GM23338 (cell line): ENCODE data around the gene MICALL2. TPM values are rescaled to one million over a fixed set of nuclear protein-coding genes. Genes with fewer than 3 reads are reported as not detected.

Experiments
- ATAC-seq: fragments of 200-7000 bp; cut with Tn5 transposase; 3 replicates; pipeline ENCODE4 v1.9.1; 2020
- DNase-seq: peaks from one replicate; pipeline ENCODE4 v3.0.0-alpha.2; 2015; ENCODE audit warnings: low spot score
- H2AFZ ChIP-seq: fragments of 200-600 bp; sonication (generic); 2 replicates; pipeline ENCODE4 v1.8.0; 2016; ENCODE audit warnings: antibody characterized with exemption, mild to moderate bottlenecking, moderate library complexity
- H3F3A ChIP-seq: fragments of 200-600 bp; sonication (generic); replicated peaks from 2 replicates; pipeline ENCODE4 v1.8.0; 2017; ENCODE audit warnings: antibody characterized with exemption, mixed run types, low read depth
- H3K27ac ChIP-seq: fragments of 200-600 bp; sonication (generic); 2 replicates; pipeline ENCODE4 v1.6.1; 2016; ENCODE audit warnings: low read depth
- H3K27me3 ChIP-seq: fragments of 200-600 bp; sonication (generic); 2 replicates; pipeline ENCODE4 v1.8.0; 2016; ENCODE audit warnings: mild to moderate bottlenecking, mixed run types, moderate library complexity; ENCODE audit not compliant: insufficient read depth
- H3K36me3 ChIP-seq: fragments of 200-600 bp; sonication (generic); 2 replicates; pipeline ENCODE4 v1.8.0; 2016; ENCODE audit warnings: mild to moderate bottlenecking; ENCODE audit not compliant: insufficient read depth
- H3K4me1 ChIP-seq: fragments of 200-600 bp; sonication (generic); 2 replicates; pipeline ENCODE4 v1.8.0; 2016; ENCODE audit warnings: mild to moderate bottlenecking, moderate library complexity; ENCODE audit not compliant: insufficient read depth
- H3K4me2 ChIP-seq: fragments of 200-600 bp; sonication (generic); 2 replicates; pipeline ENCODE4 v1.7.1; 2017; ENCODE audit warnings: mixed run types
- H3K4me3 ChIP-seq: fragments of 200-600 bp; sonication (generic); 2 replicates; pipeline ENCODE4 v1.6.1; 2016; ENCODE audit warnings: mixed run types
- H3K79me2 ChIP-seq: fragments of 200-600 bp; sonication (generic); replicated peaks from 2 replicates; pipeline ENCODE4 v1.8.0; 2017; ENCODE audit warnings: mild to moderate bottlenecking; ENCODE audit not compliant: insufficient read depth
- H3K9me2 ChIP-seq: fragments of 200-600 bp; sonication (generic); 2 replicates; pipeline ENCODE4 v1.8.0; 2017; ENCODE audit not compliant: insufficient read depth
- H4K20me1 ChIP-seq: fragments of 200-600 bp; sonication (generic); replicated peaks from 2 replicates; pipeline ENCODE4 v1.8.0; 2017; ENCODE audit warnings: mild to moderate bottlenecking; ENCODE audit not compliant: insufficient read depth
- H3K27ac Mint-ChIP-seq: 2 replicates; pipeline ENCODE4 v1.8.0; 2020; ENCODE audit warnings: inconsistent platforms, mild to moderate bottlenecking, moderate library complexity, mixed read lengths
- H3K27me3 Mint-ChIP-seq: 3 replicates; pipeline ENCODE4 v1.8.0; 2022; ENCODE audit warnings: low read depth, mild to moderate bottlenecking, moderate library complexity, mixed read lengths, inconsistent platforms; ENCODE audit not compliant: insufficient read depth, poor library complexity
- H3K36me3 Mint-ChIP-seq: 3 replicates; pipeline ENCODE4 v1.8.0; 2021; ENCODE audit warnings: low read depth, mild to moderate bottlenecking, inconsistent platforms, moderate library complexity, mixed read lengths
- H3K4me1 Mint-ChIP-seq: 3 replicates; pipeline ENCODE4 v1.8.0; 2020; ENCODE audit warnings: mild to moderate bottlenecking, inconsistent platforms, mixed read lengths
- H3K4me3 Mint-ChIP-seq: 3 replicates; pipeline ENCODE4 v1.8.0; 2021; ENCODE audit warnings: moderate library complexity, mild to moderate bottlenecking, inconsistent platforms, mixed read lengths
- H3K9me3 Mint-ChIP-seq: 3 replicates; pipeline ENCODE4 v1.8.0; 2020; ENCODE audit warnings: moderate library complexity, mild to moderate bottlenecking, inconsistent platforms, mixed read lengths
- CREB1 ChIP-seq: fragments of 250-450 bp; sonication (Bioruptor Pico); IDR thresholded peaks from 2 replicates; pipeline ENCODE4 v1.5.0; 2020; ENCODE audit warnings: low read depth, mild to moderate bottlenecking, moderate library complexity
- POLR2AphosphoS5 ChIP-seq: IDR thresholded peaks from 2 replicates; pipeline ENCODE4 v1.6.1; 2016; ENCODE audit warnings: antibody characterized with exemption, low read depth
- polyA plus RNA-seq: library from polyadenylated mRNA; unstranded; fragments of >200 nt; fragmentation: Nextera tagmentation; extraction: Ambion mirVana; gene quantifications from 2 replicates; pipeline ENCODE4 v1.2.1, GENCODE V29; 2016
- total RNA-seq: library from RNA; depleted of rRNA; stranded (reverse); fragments of >200 nt; shearing (Covaris generic); gene quantifications from 2 replicates; pipeline ENCODE4 v1.2.3, GENCODE V29; 2014
- TF ChIP-seq, protein P1 (sequence below): IDR thresholded peaks from one replicate; pipeline ENCODE4 v1.6.1; 2018; ENCODE audit warnings: antibody characterized with exemption; ENCODE audit not compliant: unreplicated experiment
- TF ChIP-seq, protein P2 (sequence below): IDR thresholded peaks from 2 replicates; pipeline ENCODE4 v1.6.1; 2016; ENCODE audit warnings: antibody characterized with exemption
- TF ChIP-seq, protein P3 (sequence below), 2 experiments: fragments of 200-600 bp in 1 of 2; sonication (generic) in 1 of 2; conservative IDR thresholded peaks; 2 replicates each; pipeline versions ENCODE4 v1.5.1 to v1.6.1; 2016 to 2017; ENCODE audit warnings: antibody characterized with exemption in 2 of 2, low read depth in 2 of 2, mild to moderate bottlenecking in 2 of 2, moderate library complexity in 1 of 2

The MICALL2 gene
- total and polyA plus RNA-seq, 2 experiments from 2014 or later, result 7.0 to 13.0 TPM

DNA sequence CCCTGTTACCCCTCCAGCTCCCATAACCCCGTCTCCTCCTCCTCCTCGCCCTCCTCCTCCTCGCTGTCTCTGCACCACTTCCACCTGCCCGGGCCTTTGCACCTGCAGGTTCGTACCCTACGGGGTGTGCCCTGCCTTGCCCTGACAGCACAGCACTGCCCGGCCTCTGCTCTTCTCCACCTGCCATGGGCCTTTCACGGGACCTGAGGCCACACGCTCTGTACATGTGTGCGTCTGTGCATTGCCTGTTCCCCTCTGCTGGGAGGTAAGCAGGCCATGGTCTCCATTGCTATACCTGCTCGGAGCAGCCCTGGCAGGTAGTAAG, 40.0 kb downstream of the MICALL2 start (continued):
- TF ChIP-seq, protein P1, sequence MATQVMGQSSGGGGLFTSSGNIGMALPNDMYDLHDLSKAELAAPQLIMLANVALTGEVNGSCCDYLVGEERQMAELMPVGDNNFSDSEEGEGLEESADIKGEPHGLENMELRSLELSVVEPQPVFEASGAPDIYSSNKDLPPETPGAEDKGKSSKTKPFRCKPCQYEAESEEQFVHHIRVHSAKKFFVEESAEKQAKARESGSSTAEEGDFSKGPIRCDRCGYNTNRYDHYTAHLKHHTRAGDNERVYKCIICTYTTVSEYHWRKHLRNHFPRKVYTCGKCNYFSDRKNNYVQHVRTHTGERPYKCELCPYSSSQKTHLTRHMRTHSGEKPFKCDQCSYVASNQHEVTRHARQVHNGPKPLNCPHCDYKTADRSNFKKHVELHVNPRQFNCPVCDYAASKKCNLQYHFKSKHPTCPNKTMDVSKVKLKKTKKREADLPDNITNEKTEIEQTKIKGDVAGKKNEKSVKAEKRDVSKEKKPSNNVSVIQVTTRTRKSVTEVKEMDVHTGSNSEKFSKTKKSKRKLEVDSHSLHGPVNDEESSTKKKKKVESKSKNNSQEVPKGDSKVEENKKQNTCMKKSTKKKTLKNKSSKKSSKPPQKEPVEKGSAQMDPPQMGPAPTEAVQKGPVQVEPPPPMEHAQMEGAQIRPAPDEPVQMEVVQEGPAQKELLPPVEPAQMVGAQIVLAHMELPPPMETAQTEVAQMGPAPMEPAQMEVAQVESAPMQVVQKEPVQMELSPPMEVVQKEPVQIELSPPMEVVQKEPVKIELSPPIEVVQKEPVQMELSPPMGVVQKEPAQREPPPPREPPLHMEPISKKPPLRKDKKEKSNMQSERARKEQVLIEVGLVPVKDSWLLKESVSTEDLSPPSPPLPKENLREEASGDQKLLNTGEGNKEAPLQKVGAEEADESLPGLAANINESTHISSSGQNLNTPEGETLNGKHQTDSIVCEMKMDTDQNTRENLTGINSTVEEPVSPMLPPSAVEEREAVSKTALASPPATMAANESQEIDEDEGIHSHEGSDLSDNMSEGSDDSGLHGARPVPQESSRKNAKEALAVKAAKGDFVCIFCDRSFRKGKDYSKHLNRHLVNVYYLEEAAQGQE, result no peak

DNA sequence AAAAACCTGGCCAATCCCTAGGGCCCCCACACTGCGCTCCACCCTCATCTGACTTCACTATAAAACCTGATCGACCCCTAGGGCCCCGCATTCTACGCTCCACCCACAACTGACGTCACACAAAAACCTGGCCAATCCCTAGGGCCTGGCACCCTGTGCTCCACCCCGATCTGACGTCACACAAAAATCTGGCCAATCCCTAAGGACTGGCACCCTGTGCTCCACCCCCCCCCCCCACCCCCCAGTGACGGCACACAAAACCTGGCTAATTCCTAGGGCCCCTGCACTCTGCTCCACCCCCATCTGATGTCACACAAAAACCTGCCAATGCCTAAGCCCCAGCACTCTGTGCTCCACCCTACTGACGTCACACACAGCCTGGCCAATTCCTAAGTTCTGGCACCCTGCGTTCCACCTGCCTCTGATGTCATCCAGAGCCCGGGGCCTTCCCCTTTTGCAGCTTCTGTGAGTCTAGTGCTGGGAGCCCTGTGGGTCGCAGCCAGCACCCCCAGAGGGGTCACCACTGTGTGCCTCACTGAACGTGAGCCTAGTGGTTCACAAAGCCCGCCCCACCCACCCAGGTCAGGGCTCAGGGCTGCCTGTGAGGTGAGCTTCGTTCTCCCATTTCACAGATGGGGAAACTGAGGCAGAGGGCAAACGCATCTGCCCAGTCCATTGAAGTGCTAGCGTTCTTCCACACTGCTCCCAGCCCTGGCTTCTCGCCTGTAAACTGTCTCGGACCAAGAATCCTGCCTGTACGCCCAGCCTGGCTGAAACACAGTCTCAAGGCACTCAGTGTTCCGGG, 40.6 kb downstream of the MICALL2 start:
- Mint-ChIP-seq H3K9me3 (no peaks in the 10 kb centered on the region; the same call in 2 of the 3 replicates), H3K36me3 (no peaks in the 10 kb centered on the region), H3K27me3 (peaks cover 2% of the 10 kb centered on the region), H3K4me1 (peaks cover 15% of the 10 kb centered on the region), H3K4me3 (peak overlapping the region; percentile 16; the same call in 1 of the 3 replicates), H3K27ac (peak overlapping the region; percentile 77; the same call in 1 of the 2 replicates)
- ATAC-seq, result peak; percentile 84
- Histone ChIP-seq H3K27me3 (no peaks in the 10 kb centered on the region), H3K36me3 (no peaks in the 10 kb centered on the region), H3K27ac (no peak overlapping the region), H2AFZ (no peak overlapping the region), H4K20me1 (no peaks in the 10 kb centered on the region), H3K4me1 (no peaks in the 10 kb centered on the region; the same call in 1 of the 2 replicates), H3K4me3 (no peak overlapping the region), H3K4me2 (no peak overlapping the region), H3F3A (no peaks in the 10 kb centered on the region), H3K9me2 (no peaks in the 10 kb centered on the region), H3K79me2 (no peaks in the 10 kb centered on the region)
- DNase-seq, result peak; percentile 89
- TF ChIP-seq CREB1 (CRISPR knock-in tag), result peak; percentile 84
- TF ChIP-seq, protein P2, sequence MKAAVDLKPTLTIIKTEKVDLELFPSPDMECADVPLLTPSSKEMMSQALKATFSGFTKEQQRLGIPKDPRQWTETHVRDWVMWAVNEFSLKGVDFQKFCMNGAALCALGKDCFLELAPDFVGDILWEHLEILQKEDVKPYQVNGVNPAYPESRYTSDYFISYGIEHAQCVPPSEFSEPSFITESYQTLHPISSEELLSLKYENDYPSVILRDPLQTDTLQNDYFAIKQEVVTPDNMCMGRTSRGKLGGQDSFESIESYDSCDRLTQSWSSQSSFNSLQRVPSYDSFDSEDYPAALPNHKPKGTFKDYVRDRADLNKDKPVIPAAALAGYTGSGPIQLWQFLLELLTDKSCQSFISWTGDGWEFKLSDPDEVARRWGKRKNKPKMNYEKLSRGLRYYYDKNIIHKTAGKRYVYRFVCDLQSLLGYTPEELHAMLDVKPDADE, result no peak

DNA sequence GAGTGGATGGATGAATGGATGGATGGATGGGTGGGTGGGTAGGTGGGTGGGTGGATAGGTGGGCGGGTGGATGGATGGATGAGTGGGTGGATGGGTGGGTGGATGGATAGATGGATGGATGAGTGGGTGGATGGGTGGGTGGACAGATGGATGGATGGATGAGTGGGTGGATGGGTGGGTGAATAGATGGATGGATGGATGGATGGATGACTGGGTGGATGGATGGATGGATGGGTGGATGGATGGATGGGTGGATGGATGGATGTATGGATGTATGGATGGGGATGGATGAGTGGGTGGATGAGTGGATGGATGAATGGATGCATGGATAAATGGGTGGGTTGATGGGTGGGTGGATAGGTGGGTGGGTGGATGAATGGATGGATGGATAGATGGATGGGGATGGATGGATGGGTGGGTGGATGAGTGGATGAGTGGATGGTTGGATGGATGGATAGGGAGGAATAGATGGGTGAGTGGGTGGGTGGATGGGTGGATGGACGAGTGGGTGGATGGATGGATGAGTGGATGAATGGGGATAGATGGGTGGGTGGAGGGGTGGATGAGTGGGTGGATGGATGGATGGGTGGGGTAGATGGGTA, 43.8 kb downstream of the MICALL2 start:
- H3K36me3 Mint-ChIP-seq, result no peaks in the 10 kb centered on the region

More for the DNA sequence above, 43.8 kb downstream of the MICALL2 start:
- Histone ChIP-seq H3K36me3 (no peaks in the 10 kb centered on the region), H2AFZ (no peak overlapping the region), H3F3A (no peaks in the 10 kb centered on the region), H3K79me2 (no peaks in the 10 kb centered on the region), H3K4me3 (no peak overlapping the region), H3K9me2 (no peaks in the 10 kb centered on the region), H3K27me3 (no peaks in the 10 kb centered on the region), H4K20me1 (no peaks in the 10 kb centered on the region), H3K4me1 (no peaks in the 10 kb centered on the region), H3K27ac (no peak overlapping the region), H3K4me2 (no peak overlapping the region)
- no peaks in the 10 kb centered on the region; the same call in 2 of the 3 replicates for H3K9me3 Mint-ChIP-seq
- H3K27ac Mint-ChIP-seq, result no peak overlapping the region
- H3K4me1 Mint-ChIP-seq, result peaks cover 12% of the 10 kb centered on the region
- ATAC-seq (no peak), DNase-seq (no peak)
- peaks cover 8% of the 10 kb centered on the region for H3K27me3 Mint-ChIP-seq
- TF ChIP-seq, protein P2, result no peak
- no peak for TF ChIP-seq POLR2AphosphoS5
- TF ChIP-seq, protein P3, sequence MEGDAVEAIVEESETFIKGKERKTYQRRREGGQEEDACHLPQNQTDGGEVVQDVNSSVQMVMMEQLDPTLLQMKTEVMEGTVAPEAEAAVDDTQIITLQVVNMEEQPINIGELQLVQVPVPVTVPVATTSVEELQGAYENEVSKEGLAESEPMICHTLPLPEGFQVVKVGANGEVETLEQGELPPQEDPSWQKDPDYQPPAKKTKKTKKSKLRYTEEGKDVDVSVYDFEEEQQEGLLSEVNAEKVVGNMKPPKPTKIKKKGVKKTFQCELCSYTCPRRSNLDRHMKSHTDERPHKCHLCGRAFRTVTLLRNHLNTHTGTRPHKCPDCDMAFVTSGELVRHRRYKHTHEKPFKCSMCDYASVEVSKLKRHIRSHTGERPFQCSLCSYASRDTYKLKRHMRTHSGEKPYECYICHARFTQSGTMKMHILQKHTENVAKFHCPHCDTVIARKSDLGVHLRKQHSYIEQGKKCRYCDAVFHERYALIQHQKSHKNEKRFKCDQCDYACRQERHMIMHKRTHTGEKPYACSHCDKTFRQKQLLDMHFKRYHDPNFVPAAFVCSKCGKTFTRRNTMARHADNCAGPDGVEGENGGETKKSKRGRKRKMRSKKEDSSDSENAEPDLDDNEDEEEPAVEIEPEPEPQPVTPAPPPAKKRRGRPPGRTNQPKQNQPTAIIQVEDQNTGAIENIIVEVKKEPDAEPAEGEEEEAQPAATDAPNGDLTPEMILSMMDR (conservative IDR thresholded peaks at IDR 0.05; ENCODE audit: low read depth in 2 of 2), result no peak
- no peak overlapping the region for H3K4me3 Mint-ChIP-seq
